GM21529 (cell line): ENCODE measurements around the gene AUTS2.

ENCODE experiments used
- ATAC-seq: cut with Tn5 transposase; IDR thresholded peaks from one replicate; pipeline ENCODE4 v1.9.1; 2021; ENCODE audit not compliant: unreplicated experiment

Gene AUTS2

GRCh38 chr7:69599955-69600709 lies 1.9 kb downstream of the AUTS2 start:
- no peak for ATAC-seq

DNA sequence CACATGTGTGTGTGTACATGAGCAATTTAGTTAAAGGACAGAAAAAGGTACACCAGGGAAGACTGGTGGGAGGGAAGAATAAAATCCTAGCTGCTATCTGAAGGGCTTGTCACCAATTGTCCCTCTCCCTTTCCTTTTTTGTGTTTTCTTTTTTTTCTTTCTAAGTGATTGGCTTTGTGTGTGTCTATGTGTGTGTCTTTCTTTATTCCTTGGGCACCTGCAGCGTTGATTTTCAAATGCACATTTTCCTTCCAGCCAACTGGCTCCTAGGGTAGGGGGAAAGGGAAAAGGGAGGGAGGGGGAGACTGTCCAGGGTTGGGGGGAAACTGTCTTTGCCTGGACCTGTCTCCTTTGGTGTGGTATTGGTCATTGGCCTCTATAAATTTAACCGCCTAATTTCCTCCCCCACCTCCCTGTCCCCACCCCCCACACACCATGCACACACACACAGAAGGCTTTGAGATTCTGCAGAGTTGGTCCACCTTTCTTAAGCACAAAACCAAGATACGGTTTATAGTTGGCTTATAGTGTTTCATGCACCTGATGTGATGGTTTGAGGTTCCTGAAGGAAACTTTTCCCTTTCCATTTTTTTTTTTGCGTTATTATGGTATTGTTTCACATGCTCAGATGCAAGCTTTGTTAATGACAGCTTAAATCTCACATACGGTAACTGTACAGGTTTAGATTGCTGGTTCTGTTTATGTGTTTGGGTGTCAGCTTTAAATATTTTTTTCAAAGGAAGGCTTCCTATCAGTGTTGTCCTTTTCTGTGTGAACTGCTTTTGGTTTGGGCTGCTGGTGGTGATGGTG lies 2.6 kb downstream of the AUTS2 start:
- ATAC-seq: no peak

DNA sequence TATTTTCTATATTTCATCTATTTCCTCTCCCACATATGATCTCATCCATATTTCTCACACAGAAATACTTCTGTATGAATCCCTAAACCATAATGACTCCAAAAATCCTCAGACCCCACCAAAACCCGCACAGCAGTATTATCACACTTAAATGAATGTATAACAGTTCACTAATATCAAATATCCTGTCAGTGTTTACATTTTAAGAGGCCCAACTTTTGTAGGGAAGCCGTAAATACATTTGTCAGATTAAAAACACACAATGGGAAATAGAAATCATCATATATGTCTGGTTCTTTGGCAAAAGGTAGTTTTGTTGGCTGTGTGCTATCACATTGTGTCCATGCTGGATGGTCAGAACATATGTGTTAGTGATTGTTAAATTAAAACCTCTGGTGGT lies 4.2 kb downstream of the AUTS2 start:
- no peak for ATAC-seq

DNA sequence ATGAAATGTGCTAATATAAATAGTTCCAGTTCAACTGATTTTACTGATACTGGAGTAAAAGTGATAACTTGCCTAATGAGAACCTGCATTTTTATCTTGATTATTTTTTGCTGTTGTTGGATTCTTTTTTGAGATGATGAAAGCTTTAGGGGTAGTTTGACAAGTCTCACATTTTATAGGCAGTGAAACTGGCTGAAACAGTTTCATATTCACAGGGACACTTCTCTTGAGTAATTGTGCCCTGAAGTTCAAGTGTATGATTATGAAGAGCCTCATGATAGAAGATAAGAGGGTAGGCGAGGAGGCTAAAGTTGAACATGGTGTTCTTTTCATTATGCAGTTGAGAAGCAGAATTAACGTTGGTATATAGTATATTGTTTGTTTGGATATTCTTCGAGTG lies 5.1 kb downstream of the AUTS2 start:
- ATAC-seq: peak; percentile 39

- ATAC-seq: peak; percentile 80
These were observed 5.7 kb downstream of the AUTS2 start for GRCh38 chr7:69603937-69604494.

DNA sequence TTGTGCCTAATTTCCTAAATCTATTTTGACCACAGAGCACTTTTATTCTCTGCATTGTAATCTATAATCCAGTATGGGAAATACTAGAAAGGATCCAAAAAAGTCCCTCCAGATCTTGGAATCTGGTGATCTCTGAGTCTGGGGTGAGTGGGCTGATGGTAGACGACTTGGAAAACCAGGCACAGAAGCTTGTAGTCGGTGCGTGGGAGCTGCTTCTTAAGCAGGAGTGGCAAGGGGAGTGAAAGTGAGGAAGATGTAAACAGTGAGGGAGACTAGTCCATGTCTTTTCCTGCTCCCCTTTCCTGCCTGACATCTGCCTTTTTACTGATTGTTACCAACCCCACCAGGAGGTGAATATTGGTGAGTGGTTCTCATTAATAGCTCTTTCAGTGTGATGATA lies 6.8 kb downstream of the AUTS2 start:
- ATAC-seq: no peak

- ATAC-seq: no peak
These were observed 7.3 kb downstream of the AUTS2 start for GRCh38 chr7:69605546-69605945.

DNA sequence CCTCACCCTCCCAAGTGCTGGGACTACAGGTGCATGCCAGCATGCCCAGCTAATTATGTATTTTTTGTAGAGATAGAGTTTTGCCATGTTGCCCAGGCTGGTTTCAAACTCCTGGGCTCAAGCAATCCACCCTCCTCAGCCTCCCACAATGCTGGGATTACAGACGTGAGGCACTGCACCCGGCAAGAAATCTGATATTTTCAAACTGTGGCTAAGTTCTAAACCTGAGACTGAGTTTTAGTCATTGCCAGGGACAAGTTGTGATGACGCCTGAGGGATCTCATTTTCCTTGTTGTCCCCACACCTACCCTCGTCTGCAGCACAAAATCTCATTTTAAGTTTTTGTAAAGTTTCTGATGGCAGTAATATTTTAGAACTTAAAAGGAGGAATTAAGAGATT lies 9.8 kb downstream of the AUTS2 start:
- ATAC-seq: no peak

- no peak for ATAC-seq
These were observed 10.6 kb downstream of the AUTS2 start for GRCh38 chr7:69608878-69609277.

DNA sequence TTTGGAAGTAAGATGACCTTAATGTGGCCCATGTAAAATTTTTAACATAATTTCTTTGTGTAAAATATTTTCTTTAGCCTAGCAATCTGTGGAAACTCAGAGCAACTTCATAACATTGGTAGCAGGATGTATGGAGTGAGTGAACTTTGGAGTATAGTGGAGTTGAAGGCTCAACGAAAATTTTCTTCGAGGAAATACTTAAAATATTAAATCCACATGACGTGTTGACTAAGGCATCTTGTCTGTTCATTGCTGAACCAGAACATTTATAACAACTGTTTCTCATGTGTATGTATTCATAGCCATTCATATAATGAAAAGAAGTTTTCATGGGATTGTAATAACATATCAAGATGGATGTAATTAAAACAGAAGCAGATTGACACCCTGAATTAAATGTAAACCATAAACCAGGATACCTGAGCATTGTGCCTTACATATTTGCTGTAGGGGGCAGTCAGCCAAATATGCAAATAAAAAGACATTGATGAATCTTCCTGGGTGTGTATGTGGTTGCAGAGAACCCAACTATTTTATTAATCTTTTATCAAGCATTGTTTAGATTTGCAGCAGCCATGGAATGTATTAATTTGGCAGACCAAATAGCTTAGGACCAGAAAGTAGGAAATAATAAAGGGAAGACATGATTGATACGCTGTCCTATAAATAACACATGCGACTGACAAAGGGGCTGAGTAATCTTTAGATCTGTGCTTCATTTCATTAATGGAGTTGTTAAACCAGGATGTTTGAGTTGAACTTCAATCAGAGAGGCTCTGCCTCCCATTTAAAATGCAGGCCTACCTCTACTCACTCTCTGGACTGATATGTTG lies 11.5 kb downstream of the AUTS2 start:
- no peak for ATAC-seq

GRCh38 chr7:69610374-69611084 lies 12.3 kb downstream of the AUTS2 start:
- ATAC-seq: no peak

- no peak for ATAC-seq
These were observed 14.7 kb downstream of the AUTS2 start for GRCh38 chr7:69612981-69613380.

DNA sequence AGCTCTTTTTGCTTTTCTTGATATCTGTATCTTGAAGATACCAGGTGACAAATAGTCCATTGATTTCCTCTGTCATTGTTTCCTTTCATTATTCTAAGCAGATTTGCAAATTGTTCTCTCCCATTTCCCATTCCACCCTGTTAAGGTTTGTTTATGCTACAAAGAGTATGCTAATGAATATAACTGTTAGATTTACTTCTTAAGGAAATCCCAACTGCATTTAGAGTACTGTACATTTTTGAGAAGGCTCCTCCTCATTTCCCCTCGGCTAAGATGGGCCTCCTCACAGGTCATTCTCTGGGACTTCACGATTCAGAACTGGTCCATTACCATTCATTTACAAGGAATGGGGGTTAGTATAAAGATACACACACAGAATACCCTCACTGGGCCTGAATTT lies 15.6 kb downstream of the AUTS2 start:
- no peak for ATAC-seq

DNA sequence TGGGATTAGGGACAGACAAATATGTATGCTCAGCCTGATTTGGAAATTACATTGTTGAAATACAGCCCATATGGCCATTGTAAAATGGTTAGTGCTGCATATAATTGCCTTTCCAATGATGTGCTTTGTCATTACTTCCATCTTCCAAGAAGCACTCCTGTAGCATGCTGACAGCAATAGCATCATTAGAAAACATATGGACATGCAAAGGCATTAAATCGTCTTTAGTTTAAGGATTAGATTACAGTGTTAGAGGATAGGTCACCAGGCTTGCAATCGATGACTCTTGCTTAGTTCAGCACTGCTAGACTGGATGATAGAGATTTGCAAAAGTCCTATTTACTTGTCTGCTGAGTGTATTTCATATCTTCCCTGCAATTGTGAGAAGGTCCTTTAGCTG lies 17.4 kb downstream of the AUTS2 start:
- no peak for ATAC-seq

GRCh38 chr7:69617364-69617763 lies 19.1 kb downstream of the AUTS2 start:
- ATAC-seq: no peak

DNA sequence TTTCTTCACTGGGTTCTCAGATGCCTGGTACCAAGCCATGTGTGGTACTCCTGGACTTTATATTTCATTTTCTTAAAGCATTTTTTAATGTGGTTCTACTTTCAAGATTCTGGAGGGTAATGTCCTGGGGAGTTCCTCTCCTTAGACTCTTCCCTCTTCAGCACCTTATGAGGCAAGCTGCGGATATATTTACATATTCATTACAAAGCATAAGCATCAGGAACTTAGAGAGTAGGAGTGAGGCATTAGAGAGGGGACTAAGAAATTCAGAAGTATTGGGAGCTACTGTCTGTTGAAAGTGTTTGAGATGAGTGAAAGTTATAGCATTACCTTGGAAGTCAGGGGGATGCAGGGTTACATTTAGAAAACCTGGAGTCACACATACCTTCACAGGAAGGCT lies 20.8 kb downstream of the AUTS2 start:
- no peak for ATAC-seq

DNA sequence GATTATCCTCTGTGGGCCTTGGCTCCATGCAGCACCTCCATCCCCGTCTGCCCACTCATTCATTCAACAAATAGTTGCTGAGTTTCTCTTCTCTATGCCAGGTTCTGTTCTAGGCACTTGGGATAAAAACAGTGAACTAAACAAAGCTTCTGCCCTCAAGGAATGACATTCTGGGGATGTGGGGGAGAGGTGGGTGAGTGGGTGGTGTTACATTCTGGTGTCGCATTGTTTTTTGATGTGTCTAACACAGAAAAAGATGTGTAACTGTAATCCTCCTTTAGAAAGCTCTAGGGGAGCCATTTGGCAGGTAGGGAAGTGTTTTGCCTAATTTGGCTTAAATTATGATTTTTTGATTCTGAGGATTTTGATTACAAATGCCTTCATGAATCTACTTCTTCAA lies 21.4 kb downstream of the AUTS2 start:
- no peak for ATAC-seq

DNA sequence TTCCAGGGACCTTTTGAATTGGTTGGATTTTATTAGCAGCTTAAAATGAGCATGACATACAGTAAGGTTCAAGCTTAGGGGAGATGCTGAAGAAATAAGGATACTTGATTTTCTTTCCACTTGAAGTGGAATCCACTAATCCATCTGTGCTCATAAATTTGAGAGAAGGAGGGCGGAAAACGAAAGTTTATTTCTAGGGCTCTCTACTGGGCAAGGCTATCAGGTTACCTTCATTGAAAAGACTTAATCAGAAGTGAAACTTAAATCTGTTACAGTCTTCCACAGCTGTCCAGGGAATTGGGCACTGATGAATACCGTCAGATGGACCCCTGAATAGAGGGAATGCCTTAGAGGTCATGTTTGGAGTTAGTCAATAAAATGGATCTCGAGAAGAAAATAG lies 21.8 kb downstream of the AUTS2 start:
- ATAC-seq: no peak

DNA sequence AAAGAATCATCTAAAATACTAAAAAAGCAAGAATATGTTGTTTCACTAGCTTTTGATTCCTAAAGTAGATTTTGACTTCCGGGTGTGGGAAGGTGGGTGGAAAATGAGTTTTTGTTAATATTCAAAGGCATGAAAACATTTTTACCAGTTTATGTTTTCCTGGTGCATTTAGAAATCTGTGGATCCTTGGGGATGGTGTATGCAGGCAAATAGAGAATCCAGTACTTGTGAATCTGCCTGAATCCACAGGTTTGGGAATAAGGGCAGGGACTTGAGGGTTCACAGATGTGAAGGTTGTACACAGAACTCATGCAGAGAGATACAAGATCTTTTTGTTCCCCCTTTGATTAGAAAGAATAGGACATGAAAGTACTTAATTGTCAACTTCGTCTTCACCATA lies 22.4 kb downstream of the AUTS2 start:
- no peak for ATAC-seq

- ATAC-seq: no peak
These were observed 23.9 kb downstream of the AUTS2 start for GRCh38 chr7:69622014-69622835.
